Measurements from ENCODE around the gene CCDC74B. TPM values are rescaled to one million over a fixed set of nuclear protein-coding genes. Genes with fewer than 3 reads are reported as not detected.
"Not testable (repeated sequence)": the region's sequence is repeated elsewhere in the genome, so short reads cannot be mapped to it uniquely, and the experiment has no call there.

The CCDC74B gene
- total and polyA plus RNA-seq, 5 donors from 2014 or later = not detected

- H3K27ac ChIP-seq (ENCODE audit: insufficient read depth, low read length, poor library complexity, severe bottlenecking); H3K4me1 Mint-ChIP-seq; H3K9me3 ChIP-seq (ENCODE audit: control insufficient read depth in 2 of 2, low read length in 2 of 2); H3K4me3 ChIP-seq (ENCODE audit: low read depth, low read length); H3K9me3 Mint-ChIP-seq; DNase-seq; ATAC-seq (ENCODE audit: low read depth in 2 of 2); H3K4me3 Mint-ChIP-seq; H3K27ac Mint-ChIP-seq; H3K4me1 ChIP-seq (ENCODE audit: control insufficient read depth, insufficient read depth, low read length, poor library complexity, severe bottlenecking); H3K27me3 ChIP-seq (ENCODE audit: control insufficient read depth, insufficient read depth, low read length); H3K27me3 Mint-ChIP-seq: not testable (repeated sequence)
- peaks cover 39% of the 10 kb centered on the region for H3K36me3 ChIP-seq (ENCODE audit: control insufficient read depth, insufficient read depth, low read length)
- H3K36me3 Mint-ChIP-seq = peaks cover 18% of the 10 kb centered on the region
Measured at GRCh38 chr2:130162486-130162885, 17.6 kb upstream of the CCDC74B start.

- H3K27me3 ChIP-seq (ENCODE audit: control insufficient read depth, insufficient read depth, low read length); H3K4me1 Mint-ChIP-seq; H3K27ac ChIP-seq (ENCODE audit: insufficient read depth, low read length, poor library complexity, severe bottlenecking); H3K27ac Mint-ChIP-seq; ATAC-seq (ENCODE audit: low read depth in 2 of 2); H3K9me3 ChIP-seq (ENCODE audit: control insufficient read depth in 2 of 2, low read length in 2 of 2); H3K27me3 Mint-ChIP-seq; H3K4me3 Mint-ChIP-seq; H3K9me3 Mint-ChIP-seq; DNase-seq; H3K4me1 ChIP-seq (ENCODE audit: control insufficient read depth, insufficient read depth, low read length, poor library complexity, severe bottlenecking); H3K4me3 ChIP-seq (ENCODE audit: low read depth, low read length): not testable (repeated sequence)
- peaks cover 20% of the 10 kb centered on the region for H3K36me3 Mint-ChIP-seq
- peaks cover 28% of the 10 kb centered on the region for H3K36me3 ChIP-seq (ENCODE audit: control insufficient read depth, insufficient read depth, low read length)
Measured at GRCh38 chr2:130160838-130161705, 16.2 kb upstream of the CCDC74B start.

GRCh38 chr2:130160131-130160530 lies 15.2 kb upstream of the CCDC74B start:
- no peak overlapping the region for H3K4me3 Mint-ChIP-seq
- ATAC-seq (ENCODE audit: low read depth in 2 of 2) (no peak), DNase-seq (no peak)
- peaks cover 0 to 2% (median 0%) of the 10 kb centered on the region in 7 donors for H3K9me3 Mint-ChIP-seq
- H3K27ac ChIP-seq (ENCODE audit: insufficient read depth, low read length, poor library complexity, severe bottlenecking) = no peak overlapping the region
- H3K4me3 ChIP-seq (ENCODE audit: low read depth, low read length) = no peak overlapping the region
- peaks cover 20% of the 10 kb centered on the region for H3K36me3 ChIP-seq (ENCODE audit: control insufficient read depth, insufficient read depth, low read length)
- no peaks in the 10 kb centered on the region for H3K4me1 Mint-ChIP-seq
- H3K27ac Mint-ChIP-seq = peak overlapping the region in 1 of 3 donors; percentile 75
- H3K36me3 Mint-ChIP-seq = peaks cover 16% of the 10 kb centered on the region
- no peaks in the 10 kb centered on the region for H3K4me1 ChIP-seq (ENCODE audit: control insufficient read depth, insufficient read depth, low read length, poor library complexity, severe bottlenecking)
- H3K9me3 ChIP-seq (ENCODE audit: control insufficient read depth in 2 of 2, low read length in 2 of 2) = no peaks in the 10 kb centered on the region
- H3K27me3 ChIP-seq (ENCODE audit: control insufficient read depth, insufficient read depth, low read length) = no peaks in the 10 kb centered on the region
- H3K27me3 Mint-ChIP-seq = no peaks in the 10 kb centered on the region

- H3K27me3 ChIP-seq (ENCODE audit: control insufficient read depth, insufficient read depth, low read length); H3K27me3 Mint-ChIP-seq; ATAC-seq (ENCODE audit: low read depth in 2 of 2); H3K9me3 ChIP-seq (ENCODE audit: control insufficient read depth in 2 of 2, low read length in 2 of 2); H3K27ac ChIP-seq (ENCODE audit: insufficient read depth, low read length, poor library complexity, severe bottlenecking); DNase-seq; H3K4me3 Mint-ChIP-seq; H3K9me3 Mint-ChIP-seq; H3K4me1 Mint-ChIP-seq; H3K4me1 ChIP-seq (ENCODE audit: control insufficient read depth, insufficient read depth, low read length, poor library complexity, severe bottlenecking); H3K4me3 ChIP-seq (ENCODE audit: low read depth, low read length): not testable (repeated sequence)
- H3K27ac Mint-ChIP-seq = peak overlapping the region in 1 of 3 donors; percentile 77
- peaks cover 12% of the 10 kb centered on the region for H3K36me3 ChIP-seq (ENCODE audit: control insufficient read depth, insufficient read depth, low read length)
- peaks cover 12% of the 10 kb centered on the region for H3K36me3 Mint-ChIP-seq
Measured at GRCh38 chr2:130159376-130159775, 14.5 kb upstream of the CCDC74B start.

GRCh38 chr2:130158631-130159030 lies 13.7 kb upstream of the CCDC74B start:
- Histone ChIP-seq H3K27ac (ENCODE audit: insufficient read depth, low read length, poor library complexity, severe bottlenecking) (no peak overlapping the region), H3K4me1 (ENCODE audit: control insufficient read depth, insufficient read depth, low read length, poor library complexity, severe bottlenecking) (no peaks in the 10 kb centered on the region), H3K9me3 (ENCODE audit: control insufficient read depth in 2 of 2, low read length in 2 of 2) (no peaks in the 10 kb centered on the region), H3K27me3 (ENCODE audit: control insufficient read depth, insufficient read depth, low read length) (no peaks in the 10 kb centered on the region), H3K4me3 (ENCODE audit: low read depth, low read length) (no peak overlapping the region), H3K36me3 (ENCODE audit: control insufficient read depth, insufficient read depth, low read length) (peaks cover 9% of the 10 kb centered on the region)
- Mint-ChIP-seq H3K27me3 (no peaks in the 10 kb centered on the region), H3K9me3 (peaks cover 0 to 2% (median 0%) of the 10 kb centered on the region in 7 donors), H3K36me3 (peaks cover 7% of the 10 kb centered on the region), H3K27ac (no peak overlapping the region), H3K4me1 (no peaks in the 10 kb centered on the region), H3K4me3 (no peak overlapping the region)
- ATAC-seq (ENCODE audit: low read depth in 2 of 2) = no peak
- no peak for DNase-seq

- DNase-seq; H3K9me3 ChIP-seq (ENCODE audit: control insufficient read depth in 2 of 2, low read length in 2 of 2); H3K27ac Mint-ChIP-seq; H3K4me3 Mint-ChIP-seq; H3K36me3 Mint-ChIP-seq; H3K4me1 Mint-ChIP-seq; H3K4me1 ChIP-seq (ENCODE audit: control insufficient read depth, insufficient read depth, low read length, poor library complexity, severe bottlenecking); H3K9me3 Mint-ChIP-seq; H3K27me3 Mint-ChIP-seq; H3K27ac ChIP-seq (ENCODE audit: insufficient read depth, low read length, poor library complexity, severe bottlenecking); ATAC-seq (ENCODE audit: low read depth in 2 of 2); H3K4me3 ChIP-seq (ENCODE audit: low read depth, low read length); H3K36me3 ChIP-seq (ENCODE audit: control insufficient read depth, insufficient read depth, low read length); H3K27me3 ChIP-seq (ENCODE audit: control insufficient read depth, insufficient read depth, low read length): not testable (repeated sequence)
Measured at GRCh38 chr2:130157825-130158514, 13.1 kb upstream of the CCDC74B start.

- peak in 1 of 2 donors; percentile 10 for ATAC-seq (ENCODE audit: low read depth in 2 of 2)
- not testable (repeated sequence) for H3K4me1 Mint-ChIP-seq; H3K4me1 ChIP-seq (ENCODE audit: control insufficient read depth, insufficient read depth, low read length, poor library complexity, severe bottlenecking); H3K27me3 Mint-ChIP-seq; H3K27ac Mint-ChIP-seq; DNase-seq; H3K27me3 ChIP-seq (ENCODE audit: control insufficient read depth, insufficient read depth, low read length); H3K9me3 Mint-ChIP-seq; H3K4me3 ChIP-seq (ENCODE audit: low read depth, low read length); H3K4me3 Mint-ChIP-seq; H3K9me3 ChIP-seq (ENCODE audit: control insufficient read depth in 2 of 2, low read length in 2 of 2); H3K27ac ChIP-seq (ENCODE audit: insufficient read depth, low read length, poor library complexity, severe bottlenecking)
- H3K36me3 ChIP-seq (ENCODE audit: control insufficient read depth, insufficient read depth, low read length) = peaks cover 11% of the 10 kb centered on the region
- peaks cover 10% of the 10 kb centered on the region for H3K36me3 Mint-ChIP-seq
Measured at GRCh38 chr2:130157354-130157753, 12.4 kb upstream of the CCDC74B start.
